ENCODE results near the gene CACNG1. TPM values are rescaled to one million over a fixed set of nuclear protein-coding genes. Genes with fewer than 3 reads are reported as not detected.

CACNG1 gene
- total RNA-seq, 1 experiment from 2014 or later, result not detected

DNA sequence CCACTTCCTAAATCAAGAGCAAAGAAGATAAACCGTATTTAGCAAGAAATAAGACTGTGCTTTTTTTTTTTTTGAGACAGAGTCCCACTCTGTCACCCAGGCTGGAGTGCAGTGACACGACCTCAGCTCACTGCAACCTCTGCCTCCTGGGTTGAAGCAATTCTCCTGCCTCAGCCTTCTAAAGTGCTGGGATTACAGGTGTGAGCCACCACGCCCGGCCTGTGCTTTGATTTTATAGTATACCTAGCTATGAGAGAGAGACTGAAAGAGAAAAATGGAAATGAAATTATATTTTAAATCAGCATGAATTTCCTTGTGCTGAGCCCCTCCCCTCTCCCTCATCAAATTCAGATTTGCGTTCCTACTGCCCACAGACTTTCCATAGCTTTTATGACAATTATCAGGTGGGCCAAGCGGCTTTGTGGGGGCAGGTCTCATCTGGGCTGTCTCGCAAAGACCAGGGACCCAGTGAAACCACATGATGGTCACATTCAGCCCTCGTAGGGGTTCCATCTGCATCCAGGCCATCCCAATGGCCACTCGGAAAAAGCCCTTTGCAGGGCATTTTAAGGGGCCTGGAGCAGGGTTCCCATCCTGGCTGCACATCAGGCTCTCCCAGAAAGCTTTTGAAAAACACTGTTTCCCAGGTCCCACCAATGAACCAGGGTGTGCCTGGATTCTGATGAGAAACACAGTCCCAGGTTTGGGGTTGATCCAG is 8.5 kb downstream of the CACNG1 start:
- no peak overlapping the region for H2BK20ac ChIP-seq (ENCODE audit: low read depth, low read length, poor library complexity, severe bottlenecking)
- H3K27ac Mint-ChIP-seq, result no peak overlapping the region
- H3K23ac ChIP-seq (ENCODE audit: insufficient read length, low read depth, low read length), result no peak overlapping the region
- H3T11ph ChIP-seq (ENCODE audit: low read length), result no peak overlapping the region
- no peak overlapping the region for H4K8ac ChIP-seq (replicated peaks; ENCODE audit: insufficient read length, low read depth, low read length)
- no peak overlapping the region for H2BK5ac ChIP-seq (ENCODE audit: insufficient read length, low read length)
- no peak overlapping the region for H3K9ac ChIP-seq (ENCODE audit: extremely low read depth, insufficient read length, low read length)
- no peak overlapping the region for H2AK5ac ChIP-seq (ENCODE audit: insufficient read length, low read length)
- no peak overlapping the region for H3K14ac ChIP-seq (ENCODE audit: insufficient read depth, low read length)
- no peaks in the 10 kb centered on the region for H3K79me2 ChIP-seq (ENCODE audit: insufficient read depth, low read length)
- peaks cover 16% of the 10 kb centered on the region in 2 experiments for H3K9me3 Mint-ChIP-seq
- no CpG with 5 or more reads among the region's 9 CpGs for WGBS (ENCODE audit: extremely low coverage, insufficient read length, low lambda C conversion rate)
- H3K27me3 Mint-ChIP-seq (ENCODE audit: low read depth), result peaks cover 1% of the 10 kb centered on the region; the same call in 1 of the 2 replicates
- TF ChIP-seq, protein P1, sequence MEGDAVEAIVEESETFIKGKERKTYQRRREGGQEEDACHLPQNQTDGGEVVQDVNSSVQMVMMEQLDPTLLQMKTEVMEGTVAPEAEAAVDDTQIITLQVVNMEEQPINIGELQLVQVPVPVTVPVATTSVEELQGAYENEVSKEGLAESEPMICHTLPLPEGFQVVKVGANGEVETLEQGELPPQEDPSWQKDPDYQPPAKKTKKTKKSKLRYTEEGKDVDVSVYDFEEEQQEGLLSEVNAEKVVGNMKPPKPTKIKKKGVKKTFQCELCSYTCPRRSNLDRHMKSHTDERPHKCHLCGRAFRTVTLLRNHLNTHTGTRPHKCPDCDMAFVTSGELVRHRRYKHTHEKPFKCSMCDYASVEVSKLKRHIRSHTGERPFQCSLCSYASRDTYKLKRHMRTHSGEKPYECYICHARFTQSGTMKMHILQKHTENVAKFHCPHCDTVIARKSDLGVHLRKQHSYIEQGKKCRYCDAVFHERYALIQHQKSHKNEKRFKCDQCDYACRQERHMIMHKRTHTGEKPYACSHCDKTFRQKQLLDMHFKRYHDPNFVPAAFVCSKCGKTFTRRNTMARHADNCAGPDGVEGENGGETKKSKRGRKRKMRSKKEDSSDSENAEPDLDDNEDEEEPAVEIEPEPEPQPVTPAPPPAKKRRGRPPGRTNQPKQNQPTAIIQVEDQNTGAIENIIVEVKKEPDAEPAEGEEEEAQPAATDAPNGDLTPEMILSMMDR (conservative IDR thresholded peaks at IDR 0.05), result no peak
- H3K56ac ChIP-seq (ENCODE audit: insufficient read length, low read depth, low read length), result no peak overlapping the region
- H2BK15ac ChIP-seq (ENCODE audit: low read depth, low read length), result no peak overlapping the region
- H3K18ac ChIP-seq (ENCODE audit: insufficient read length, low read depth, low read length), result no peak overlapping the region
- no peaks in the 10 kb centered on the region for H3K23me2 ChIP-seq (ENCODE audit: insufficient read length, low read depth, low read length, poor library complexity, severe bottlenecking)
- no peak overlapping the region for H3K4ac ChIP-seq (ENCODE audit: low read depth, low read length)
- no peaks in the 10 kb centered on the region for H3K4me1 ChIP-seq (ENCODE audit: insufficient read depth, low read length)
- H2BK12ac ChIP-seq (ENCODE audit: insufficient read length, low read depth, low read length), result no peak overlapping the region
- no peak overlapping the region for H4K5ac ChIP-seq (ENCODE audit: insufficient read length, low read depth, low read length)
- no peaks in the 10 kb centered on the region for H3K9me3 ChIP-seq (ENCODE audit: control insufficient read depth, low read depth, low read length)
- no peaks in the 10 kb centered on the region for H3K79me1 ChIP-seq (ENCODE audit: insufficient read depth, low read depth, low read length, poor library complexity, severe bottlenecking)
- no peak overlapping the region for H4K91ac ChIP-seq (ENCODE audit: insufficient read length, low read depth, low read length)
- H2BK120ac ChIP-seq (ENCODE audit: low read depth, low read length, poor library complexity, severe bottlenecking), result no peak overlapping the region
- H4K20me1 ChIP-seq (ENCODE audit: control insufficient read depth, insufficient read depth, insufficient read length), result no peaks in the 10 kb centered on the region
- no peak overlapping the region for H3K4me2 ChIP-seq (ENCODE audit: insufficient read depth, insufficient read length, low read length)
- H3K4me3 Mint-ChIP-seq, result no peak overlapping the region; a peak in 1 of 5 replicates
- DNase-seq, result peak; percentile 15
- H2AFZ ChIP-seq (ENCODE audit: low read length), result no peak overlapping the region
- peaks cover 0 to 12% (median 8%) of the 10 kb centered on the region in 3 experiments; a peak in 3 of 7 replicates for H3K36me3 Mint-ChIP-seq (ENCODE audit: insufficient read depth in 1 of 3, low read depth in 3 of 3)
- no peak overlapping the region for H3K27ac ChIP-seq (ENCODE audit: insufficient read length, low read depth, low read length)
- no peaks in the 10 kb centered on the region for H3K27me3 ChIP-seq (ENCODE audit: insufficient read depth, low read length)
- H3K4me1 Mint-ChIP-seq, result peaks cover 0 to 3% of the 10 kb centered on the region in 2 experiments; a peak in 2 of 4 replicates

All from H9 (cell line).